Lower leg skin (tissue), 3 donors: ENCODE measurements around the gene RXRA.

ENCODE experiments used
- CTCF ChIP-seq, 3 donors: fragments of 450-650 bp; IDR thresholded peaks; one replicate each; pipeline ENCODE4 v1.5.1; 2016; ENCODE audit warnings: antibody characterized with exemption in 3 of 3, mild to moderate bottlenecking in 3 of 3, moderate library complexity in 2 of 3
- POLR2A ChIP-seq, 2 donors: fragments of 450-650 bp; IDR thresholded peaks; one replicate each; pipeline ENCODE4 v1.6.1; 2016 to 2017; ENCODE audit warnings: antibody characterized with exemption in 2 of 2, mild to moderate bottlenecking in 1 of 2, moderate library complexity in 1 of 2

GRCh38 chr9:134403682-134404301, 77.5 kb downstream of the RXRA start:
- no peak for TF ChIP-seq POLR2A (IDR thresholded peaks at IDR 0.05)
- TF ChIP-seq CTCF (IDR thresholded peaks at IDR 0.05), result no peak
